HepG2 (cell line): ENCODE measurements around the gene FAM120B. TPM values are rescaled to one million over a fixed set of nuclear protein-coding genes. Genes with fewer than 3 reads are reported as not detected.

Source experiments
- ATAC-seq: fragments of 200-7000 bp; cut with Tn5 transposase; 3 replicates; pipeline ENCODE4 v1.9.1; 2020; ENCODE audit warnings: mild to moderate bottlenecking, moderate library complexity
- BruUV-seq: library from RNA; stranded (reverse); fragments of 400-500 nt; replicated peaks from 2 replicates; lab custom pipeline; 2021; lab: Mats Ljungman, UMichigan
- CTCF ChIA-PET: fragments of 300-600 bp; formaldehyde crosslinking; extraction: SDS; loops from one replicate; lab custom pipeline; 2021; ENCODE audit warnings: low total read pairs, inconsistent platforms, low intra/inter-chr PET ratio; lab: Yijun Ruan, JAX
- POLR2A ChIA-PET: fragments of 350-600 bp; sonication (Branson Sonifier 250); formaldehyde crosslinking; loops from one replicate; lab custom pipeline; 2020; ENCODE audit warnings: antibody characterized with exemption, inconsistent platforms; lab: Yijun Ruan, JAX
- DNase-seq: peaks from one replicate; pipeline ENCODE4 v3.0.0-alpha.2; 2015; ENCODE audit warnings: low spot score
- FAIRE-seq: peaks from 3 replicates; lab custom pipeline; 2011; peaks lifted over from hg19 to GRCh38; lab: Jason Lieb, UNC
- H2AFZ ChIP-seq: one replicate; pipeline ENCODE4 v1.6.1; 2011; ENCODE audit warnings: low read length, inconsistent platforms
- H3K27ac ChIP-seq: fragments of 300-600 bp; 3 replicates; pipeline ENCODE4 v1.8.0; 2011; ENCODE audit warnings: mixed run types, mild to moderate bottlenecking, mixed read lengths, low read length, inconsistent platforms; ENCODE audit not compliant: insufficient read depth; ENCODE audit errors: extremely low read length
- H3K27me3 ChIP-seq, 2 experiments: fragments of 200-600 bp in 1 of 2; 2 replicates in 1 of 2; 3 replicates in 1 of 2; pipeline versions ENCODE4 v1.6.0 to v1.8.0; 2011; ENCODE audit warnings: low read length in 2 of 2, mild to moderate bottlenecking in 2 of 2, moderate library complexity in 2 of 2, inconsistent platforms in 1 of 2; ENCODE audit not compliant: insufficient read depth in 2 of 2, control insufficient read depth in 1 of 2
- H3K36me3 ChIP-seq, 2 experiments: fragments of 200-600 bp in 1 of 2; replicated peaks in 1 of 2; 2 replicates in 1 of 2; 3 replicates in 1 of 2; pipeline versions ENCODE4 v1.5.1 to v1.8.0; 2011; ENCODE audit warnings: low read length in 2 of 2, inconsistent platforms in 1 of 2; ENCODE audit not compliant: insufficient read depth in 2 of 2, control insufficient read depth in 1 of 2
- H3K4me1 ChIP-seq: 2 replicates; pipeline ENCODE4 v1.5.1; 2012; ENCODE audit warnings: low read length, inconsistent platforms; ENCODE audit not compliant: insufficient read depth
- H3K4me2 ChIP-seq: 2 replicates; pipeline ENCODE4 v1.6.0; 2011; ENCODE audit warnings: low read depth, low read length, inconsistent platforms
- H3K4me3 ChIP-seq, 3 experiments: fragments of 200-600 bp in 1 of 3; sonication (generic), shearing (Covaris generic) in 1 of 3; replicated peaks in 1 of 3; 2 replicates each; pipeline ENCODE4 v1.5.1; 2011 to 2016; ENCODE audit warnings: low read length in 3 of 3, inconsistent platforms in 2 of 3, low read depth in 2 of 3, mild to moderate bottlenecking in 2 of 3, control low read depth in 1 of 3, mixed read lengths in 1 of 3; ENCODE audit not compliant: insufficient read depth in 1 of 3
- H3K79me2 ChIP-seq: one replicate; pipeline ENCODE4 v1.6.1; 2011; ENCODE audit warnings: low read length, inconsistent platforms; ENCODE audit not compliant: insufficient read depth
- H3K9ac ChIP-seq: 2 replicates; pipeline ENCODE4 v1.6.0; 2011; ENCODE audit warnings: mild to moderate bottlenecking, low read depth, low read length, inconsistent platforms; ENCODE audit not compliant: insufficient read depth
- H3K9me3 ChIP-seq: 2 replicates; pipeline ENCODE4 v1.5.1; 2012; ENCODE audit warnings: mild to moderate bottlenecking, low read length
- H4K20me1 ChIP-seq: 2 replicates; pipeline ENCODE4 v1.6.0; 2011; ENCODE audit warnings: inconsistent platforms, mild to moderate bottlenecking, low read length, moderate library complexity; ENCODE audit not compliant: insufficient read depth
- BRD4 ChIP-seq: sonication (generic); formaldehyde crosslinking; IDR thresholded peaks from 2 replicates; pipeline ENCODE4 v1.4.0; 2020; ENCODE audit warnings: missing genetic modification reagents
- CCDC6 ChIP-seq: sonication (generic); formaldehyde crosslinking; IDR thresholded peaks from 2 replicates; pipeline ENCODE4 v1.8.1; 2022; ENCODE audit warnings: mild to moderate bottlenecking, missing genetic modification reagents, moderate library complexity
- FOXP1 ChIP-seq, 2 experiments: fragments of 450-650 bp in 1 of 2; IDR thresholded peaks; 2 replicates each; pipeline ENCODE4 v1.6.1; 2017 to 2018; ENCODE audit warnings: antibody characterized with exemption in 1 of 2
- HNF4G ChIP-seq, 2 experiments: sonication (generic) in 1 of 2; formaldehyde crosslinking in 1 of 2; IDR thresholded peaks; 2 replicates each; pipeline versions ENCODE4 v1.4.0 to v1.6.1; 2011 to 2020; ENCODE audit warnings: borderline replicate concordance in 2 of 2, low read depth in 2 of 2, mild to moderate bottlenecking in 2 of 2, low read length in 1 of 2, missing genetic modification reagents in 1 of 2, moderate library complexity in 1 of 2
- HOXD1 ChIP-seq: sonication (generic); formaldehyde crosslinking; IDR thresholded peaks from 2 replicates; pipeline ENCODE4 v1.5.0; 2020; ENCODE audit warnings: missing genetic modification reagents
- RFXANK ChIP-seq: IDR thresholded peaks from 2 replicates; pipeline ENCODE4 v1.6.1; 2016
- TRAFD1 ChIP-seq: sonication (generic); formaldehyde crosslinking; IDR thresholded peaks from 2 replicates; pipeline ENCODE4 v1.5.1; 2020; ENCODE audit warnings: missing genetic modification reagents, mild to moderate bottlenecking, borderline replicate concordance
- ZNF20 ChIP-seq: sonication (generic); formaldehyde crosslinking; IDR thresholded peaks from 2 replicates; pipeline ENCODE4 v1.4.0; 2020; ENCODE audit warnings: mild to moderate bottlenecking, moderate library complexity, missing genetic modification reagents
- WGBS: methylation state at CpG from one replicate; pipeline ENCODE4 v1.1.6; 2017; ENCODE audit warnings: low lambda C conversion rate; 5-methylcytosine and 5-hydroxymethylcytosine counted together
- in situ Hi-C: cut with HindIII; loops from 2 replicates; pipeline ENCODE4 v1.10.0; 2017; ENCODE audit warnings: low pct_unique_long_range_greater_than_20kb; ENCODE audit not compliant: extremely low pct_ligation_motif_present
- intact Hi-C: fragments of 100-400 bp; cut with micrococcal nuclease; formaldehyde crosslinking; loops from one replicate; pipeline ENCODE4 v1.10.0; 2022; ENCODE audit not compliant: unreplicated experiment
- microRNA-seq: library from miRNA; unstranded; fragments of <30 nt; microRNA quantifications from one replicate; pipeline ENCODE4, GENCODE V29; 2020
- polyA plus RNA-seq, 8 experiments: library from polyadenylated mRNA; depleted of rRNA in 3 of 8; stranded (reverse) in 7 of 8; unstranded in 1 of 8; fragments of >200 nt; fragmentation: Illumina TruSeq in 4 of 8; extraction: Trizol in 4 of 8; gene quantifications; 2 replicates each; pipeline versions ENCODE4 v1.2.1 to v1.2.3, GENCODE V29; 2011 to 2016; ENCODE audit warnings: low read depth in 4 of 8, missing spikeins in 1 of 8, mixed read lengths in 1 of 8; ENCODE audit not compliant: insufficient read depth in 1 of 8
- small RNA-seq, 3 experiments: library from RNA; depleted of rRNA; stranded (forward); fragments of <200 nt; gene quantifications; one replicate each; pipeline ENCODE3, GENCODE V24; 2012; ENCODE audit warnings: low read depth in 2 of 3, low replicate concordance in 1 of 3; ENCODE audit not compliant: insufficient read length in 3 of 3, insufficient read depth in 2 of 3
- total RNA-seq, 5 experiments: library from RNA; depleted of rRNA; stranded (reverse); fragments of >200 nt; fragmentation: Illumina TruSeq; extraction: Trizol; gene quantifications; 2 replicates each; pipeline ENCODE4 v1.2.3, GENCODE V29; 2016; ENCODE audit warnings: low read depth in 1 of 5

The FAM120B gene
- total and polyA plus RNA-seq, 2 of the 13 experiments (the other 11 are each of a cell fraction or from before 2014, with no cell fraction given), result 9.2 to 10.7 TPM

- no peak overlapping the region for H2AFZ ChIP-seq
- BruUV-seq, result no TSS peak
- H3K36me3 ChIP-seq, result no peaks in the 10 kb centered on the region
- no peaks in the 10 kb centered on the region for H3K79me2 ChIP-seq
- ATAC-seq, result no peak
- in situ Hi-C loops (no loop called here), intact Hi-C loops (no loop called here)
- H3K4me2 ChIP-seq, result no peak overlapping the region
- H3K27ac ChIP-seq, result no peak overlapping the region
- H3K9me3 ChIP-seq, result no peaks in the 10 kb centered on the region
- no peak overlapping the region for H3K4me3 ChIP-seq
- no peak for FAIRE-seq
- 41% methylated on average over 9 of the region's 9 CpGs for WGBS
- H3K27me3 ChIP-seq, result peaks cover 6 to 52% of the 10 kb centered on the region in 2 experiments
- no peak overlapping the region for H3K9ac ChIP-seq
- TF ChIP-seq RFXANK (CRISPR knock-in tag), result no peak
- TF ChIP-seq HOXD1, result no peak
- 0 out of 2 replicates have a peak, but pooled peaks have one; percentile 43 for TF ChIP-seq FOXP1 (IDR thresholded peaks at IDR 0.05)
- no peak for TF ChIP-seq FOXP1 (CRISPR knock-in tag; IDR thresholded peaks at IDR 0.05)
- TF ChIP-seq TRAFD1, result no peak
- TF ChIP-seq CCDC6 (CRISPR knock-in tag), result no peak
- no peak for TF ChIP-seq ZNF20 (CRISPR knock-in tag)
- no peak for TF ChIP-seq HNF4G (IDR thresholded peaks at IDR 0.05; ENCODE audit: borderline replicate concordance, low read depth, low read length)
- TF ChIP-seq HNF4G (CRISPR knock-in tag; IDR thresholded peaks at IDR 0.05; ENCODE audit: borderline replicate concordance, low read depth), result no peak
- no peak for TF ChIP-seq BRD4 (CRISPR knock-in tag)
- CTCF ChIA-PET, result no interaction called here
- POLR2A ChIA-PET, result no interaction called here
- H4K20me1 ChIP-seq, result no peaks in the 10 kb centered on the region; the same call in 1 of the 2 replicates
- no peaks in the 10 kb centered on the region for H3K4me1 ChIP-seq
- no peak for DNase-seq
Measured at GRCh38 chr6:170456334-170456733, 149.8 kb downstream of the FAM120B start.

Small RNAs within 50 kb of the gene (microRNA-seq; reads per million reads assigned to microRNA genes)
- not detected for gene MIR4644

Small RNAs within 50 kb of the gene (small RNA-seq; reads per million reads assigned to genes)
- 0 reads per million in 3 experiments for gene MIR4644

Other genes starting within 250 kb of the FAM120B start
- not detected in 2 replicates for gene DLL1, start 15.7 kb upstream of the FAM120B start, total RNA-seq (2016; rRNA removed; fragmentation: Illumina TruSeq; extraction: Trizol)
- gene DLL1, start 15.7 kb upstream of the FAM120B start, polyA plus RNA-seq (2011; rRNA removed), result not detected in 2 replicates
- 528 and 656 TPM in 2 replicates for gene PSMB1, start 246.5 kb downstream of the FAM120B start, total RNA-seq (2016; rRNA removed; fragmentation: Illumina TruSeq; extraction: Trizol)
- 503 and 592 TPM in 2 replicates for gene PSMB1, start 246.5 kb downstream of the FAM120B start, polyA plus RNA-seq (2011; rRNA removed)
- gene TBP, start 247.6 kb downstream of the FAM120B start, total RNA-seq (2016; rRNA removed; fragmentation: Illumina TruSeq; extraction: Trizol), result 21.7 and 25.9 TPM in 2 replicates
- 28.1 and 28.6 TPM in 2 replicates for gene TBP, start 247.6 kb downstream of the FAM120B start, polyA plus RNA-seq (2011; rRNA removed)